WERI-Rb-1 (cell line): ENCODE measurements around the gene SYNC.
"Not testable (repeated sequence)": the region's sequence is repeated elsewhere in the genome, so short reads cannot be mapped to it uniquely, and the experiment has no call there.

ENCODE experiments used
- DNase-seq: peaks from one replicate; pipeline ENCODE4 v3.0.0-alpha.2; 2020
- H3K27ac ChIP-seq: fragments of 250-450 bp; sonication (Bioruptor Pico); 2 replicates; pipeline ENCODE4 v1.5.1; 2020; ENCODE audit warnings: mild to moderate bottlenecking, moderate library complexity
- H3K27me3 ChIP-seq: fragments of 250-450 bp; sonication (Bioruptor Pico); 2 replicates; pipeline ENCODE4 v1.5.1; 2021; ENCODE audit warnings: mild to moderate bottlenecking, low read depth, moderate library complexity; ENCODE audit not compliant: insufficient read depth, severe bottlenecking
- H3K36me3 ChIP-seq: fragments of 250-450 bp; sonication (Bioruptor Pico); 2 replicates; pipeline ENCODE4 v1.5.1; 2020; ENCODE audit warnings: mild to moderate bottlenecking, moderate library complexity
- H3K4me3 ChIP-seq: 2 replicates; pipeline ENCODE4 v1.5.1; 2011; ENCODE audit warnings: low read depth, mild to moderate bottlenecking, control low read depth, low read length
- H3K9me3 ChIP-seq: fragments of 250-450 bp; sonication (Bioruptor Pico); 2 replicates; pipeline ENCODE4 v1.5.1; 2021; ENCODE audit warnings: mild to moderate bottlenecking, moderate library complexity; ENCODE audit not compliant: severe bottlenecking
- CTCF ChIP-seq: IDR thresholded peaks from 2 replicates; pipeline ENCODE4 v1.5.1; 2011; ENCODE audit warnings: low read depth, mild to moderate bottlenecking, control low read depth, inconsistent platforms, low read length

The SYNC gene

GRCh38 chr1:32636914-32637645, 65.5 kb downstream of the SYNC start:
- no peak for TF ChIP-seq CTCF
- Histone ChIP-seq H3K36me3 (peaks cover 18% of the 10 kb centered on the region), H3K27ac (no peak overlapping the region), H3K4me3 (no peak overlapping the region), H3K27me3 (no peaks in the 10 kb centered on the region), H3K9me3 (no peaks in the 10 kb centered on the region)
- DNase-seq: no peak

- H3K9me3 ChIP-seq: no peaks in the 10 kb centered on the region
- no peak for TF ChIP-seq CTCF
- no peaks in the 10 kb centered on the region for H3K27me3 ChIP-seq
- DNase-seq: no peak
- no peak overlapping the region for H3K27ac ChIP-seq
- peaks cover 26% of the 10 kb centered on the region for H3K36me3 ChIP-seq
- no peak overlapping the region for H3K4me3 ChIP-seq
Observed at GRCh38 chr1:32635508-32636277, 66.9 kb downstream of the SYNC start.

- Histone ChIP-seq H3K36me3 (peaks cover 40% of the 10 kb centered on the region), H3K27me3 (no peaks in the 10 kb centered on the region), H3K27ac (no peak overlapping the region), H3K9me3 (no peaks in the 10 kb centered on the region), H3K4me3 (no peak overlapping the region)
- no peak for DNase-seq
- TF ChIP-seq CTCF: no peak
Observed at GRCh38 chr1:32632829-32633228, 69.7 kb downstream of the SYNC start.

- H3K4me3 ChIP-seq, H3K9me3 ChIP-seq, H3K27me3 ChIP-seq, H3K27ac ChIP-seq, DNase-seq: not testable (repeated sequence)
- peaks cover 52% of the 10 kb centered on the region for H3K36me3 ChIP-seq
Observed at GRCh38 chr1:32630173-32630572, 72.4 kb downstream of the SYNC start.
